ENCODE results near the gene RESF1. TPM values are rescaled to one million over a fixed set of nuclear protein-coding genes. Genes with fewer than 3 reads are reported as not detected.

RESF1 gene
- total RNA-seq, 3 donors from 2014 or later = 75.0 to 123 (median 99.6) TPM

DNA sequence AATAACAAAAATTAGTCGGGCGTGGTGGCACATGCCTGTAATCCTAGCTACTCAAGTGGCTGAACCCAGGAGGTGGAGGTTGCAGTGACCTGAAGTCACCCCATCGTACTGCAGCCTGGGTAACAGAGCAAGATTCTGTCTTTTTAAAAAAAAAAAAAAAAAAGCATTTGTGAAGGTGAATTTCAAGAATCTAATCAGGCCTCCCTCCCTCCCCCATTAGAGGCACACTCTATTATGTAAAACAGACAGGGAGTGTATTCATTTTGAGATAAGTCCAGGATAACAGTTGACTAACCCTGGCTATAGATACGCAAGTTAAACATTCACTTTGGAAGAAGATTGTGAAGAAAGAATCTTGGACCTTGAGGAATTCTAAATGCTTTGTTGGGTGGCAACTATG is 2.9 kb downstream of the RESF1 start:
- DNase-seq (ENCODE audit: low spot score in 2 of 2) = no peak
- TF ChIP-seq POLR2A (IDR thresholded peaks at IDR 0.05) = no peak
- TF ChIP-seq, protein P1, sequence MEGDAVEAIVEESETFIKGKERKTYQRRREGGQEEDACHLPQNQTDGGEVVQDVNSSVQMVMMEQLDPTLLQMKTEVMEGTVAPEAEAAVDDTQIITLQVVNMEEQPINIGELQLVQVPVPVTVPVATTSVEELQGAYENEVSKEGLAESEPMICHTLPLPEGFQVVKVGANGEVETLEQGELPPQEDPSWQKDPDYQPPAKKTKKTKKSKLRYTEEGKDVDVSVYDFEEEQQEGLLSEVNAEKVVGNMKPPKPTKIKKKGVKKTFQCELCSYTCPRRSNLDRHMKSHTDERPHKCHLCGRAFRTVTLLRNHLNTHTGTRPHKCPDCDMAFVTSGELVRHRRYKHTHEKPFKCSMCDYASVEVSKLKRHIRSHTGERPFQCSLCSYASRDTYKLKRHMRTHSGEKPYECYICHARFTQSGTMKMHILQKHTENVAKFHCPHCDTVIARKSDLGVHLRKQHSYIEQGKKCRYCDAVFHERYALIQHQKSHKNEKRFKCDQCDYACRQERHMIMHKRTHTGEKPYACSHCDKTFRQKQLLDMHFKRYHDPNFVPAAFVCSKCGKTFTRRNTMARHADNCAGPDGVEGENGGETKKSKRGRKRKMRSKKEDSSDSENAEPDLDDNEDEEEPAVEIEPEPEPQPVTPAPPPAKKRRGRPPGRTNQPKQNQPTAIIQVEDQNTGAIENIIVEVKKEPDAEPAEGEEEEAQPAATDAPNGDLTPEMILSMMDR (IDR thresholded peaks at IDR 0.05) = no peak
- no peak for TF ChIP-seq POLR2AphosphoS5 (IDR thresholded peaks at IDR 0.05)
- no peak overlapping the region for H3K27ac ChIP-seq
- intact Hi-C loops (cut with DNase I; ENCODE audit: low total_unique reads) = loop anchor here (5.0 kb wide), 1 partner anchor 345 kb away; no protein-coding TSS in a partner anchor
- peak overlapping the region in 2 of 3 donors; percentile 73 for H3K4me3 ChIP-seq
- H3K27me3 ChIP-seq = no peaks in the 10 kb centered on the region
- H3K4me1 ChIP-seq = peaks cover 5 to 9% of the 10 kb centered on the region in 2 donors
- no peaks in the 10 kb centered on the region for H3K36me3 ChIP-seq
- H3K9me3 ChIP-seq = no peaks in the 10 kb centered on the region

DNA sequence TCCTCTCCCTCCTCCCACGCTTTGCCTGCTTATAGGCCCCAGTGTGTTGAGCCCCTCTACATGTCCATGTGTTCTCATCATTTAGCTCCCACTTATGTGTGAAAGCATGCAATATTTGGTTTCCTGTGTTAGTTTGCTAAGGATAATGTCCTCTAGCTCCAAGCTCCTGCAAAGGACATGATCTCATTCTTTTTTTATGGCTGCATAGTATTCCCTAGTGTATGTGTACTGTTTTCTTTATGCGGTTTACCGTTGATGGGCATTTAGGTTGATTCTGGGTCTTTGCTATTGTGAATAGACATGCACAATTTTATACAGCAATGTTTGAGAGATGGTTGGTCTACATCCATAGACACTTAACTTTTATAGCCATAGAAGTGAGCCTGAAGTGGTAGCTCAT is 5.1 kb downstream of the RESF1 start:
- no peak for DNase-seq (ENCODE audit: low spot score in 2 of 2)
- no peak overlapping the region for H3K4me3 ChIP-seq
- no peak for TF ChIP-seq POLR2AphosphoS5 (IDR thresholded peaks at IDR 0.05)
- TF ChIP-seq, protein P1 (IDR thresholded peaks at IDR 0.05) = no peak
- no peak for TF ChIP-seq POLR2A (IDR thresholded peaks at IDR 0.05)
- H3K27me3 ChIP-seq = no peaks in the 10 kb centered on the region
- peaks cover 5 to 9% of the 10 kb centered on the region in 2 donors for H3K4me1 ChIP-seq
- H3K9me3 ChIP-seq = no peaks in the 10 kb centered on the region
- H3K36me3 ChIP-seq = no peaks in the 10 kb centered on the region
- intact Hi-C loops (cut with DNase I; ENCODE audit: low total_unique reads) = loop anchor here (5.0 kb wide), 1 partner anchor 343 kb away; no protein-coding TSS in a partner anchor
- H3K27ac ChIP-seq = no peak overlapping the region

DNA sequence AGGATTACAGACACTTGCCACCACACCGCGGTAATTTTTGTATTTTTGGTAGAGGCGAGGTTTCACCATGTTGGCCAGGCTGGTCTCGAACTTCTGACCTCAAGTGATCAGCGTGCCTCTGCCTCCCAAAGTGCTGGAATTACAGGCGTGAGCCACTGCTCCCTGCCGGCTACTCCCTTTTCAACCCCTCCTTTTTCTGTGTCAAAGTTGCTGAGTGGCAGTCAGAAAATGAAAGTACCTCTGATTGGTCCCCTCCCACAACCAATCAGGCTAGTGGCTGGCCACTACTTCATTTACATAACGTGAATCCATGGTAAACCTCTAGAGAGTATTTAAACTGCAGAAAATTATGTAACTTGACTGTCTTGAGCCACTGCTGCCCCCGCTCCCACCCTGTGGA is 5.9 kb downstream of the RESF1 start:
- intact Hi-C loops (cut with DNase I; ENCODE audit: low total_unique reads) = loop anchor here (5.0 kb wide), 1 partner anchor 952 kb away; no protein-coding TSS in a partner anchor

DNA sequence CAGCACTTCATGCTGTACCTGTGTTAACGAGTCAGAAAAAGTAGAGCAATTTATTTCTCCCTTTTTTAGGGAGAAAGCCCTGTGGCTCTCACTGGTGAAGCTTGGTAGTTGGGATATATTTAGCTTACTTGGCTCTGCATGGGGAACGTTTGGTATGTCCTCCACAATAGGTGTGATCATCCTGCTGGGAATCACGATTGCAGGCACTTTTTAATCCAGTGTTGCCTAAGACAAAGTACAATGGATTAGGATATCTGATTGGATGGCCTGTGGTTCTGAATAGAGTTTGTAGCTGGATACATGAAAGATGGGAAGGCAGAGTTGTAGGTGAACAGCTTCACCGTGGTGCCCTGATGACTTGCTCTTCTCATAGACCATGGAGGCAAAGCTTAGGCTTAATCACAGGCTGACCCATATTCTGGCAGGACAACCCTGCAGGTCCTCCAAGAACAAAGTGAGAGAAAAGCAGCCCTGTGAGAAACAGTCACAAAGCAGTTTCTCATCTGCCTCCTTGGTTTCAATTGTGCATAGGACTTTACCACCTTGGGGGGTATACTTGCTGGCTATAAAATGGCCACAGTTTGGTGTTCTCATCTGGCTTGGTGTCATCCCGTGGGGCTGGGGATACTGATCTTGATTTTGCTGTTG is 7.5 kb downstream of the RESF1 start:
- peak overlapping the region; percentile 21 to 70 for H3K27ac ChIP-seq
- H3K9me3 ChIP-seq = no peaks in the 10 kb centered on the region
- intact Hi-C loops (cut with DNase I; ENCODE audit: low total_unique reads) = loop anchor here (5.0 kb wide), 1 partner anchor 951 kb away; no protein-coding TSS in a partner anchor
- H3K4me3 ChIP-seq = peak overlapping the region in 1 of 3 donors; percentile 24
- no peak for TF ChIP-seq POLR2A (IDR thresholded peaks at IDR 0.05)
- no peak for TF ChIP-seq POLR2AphosphoS5 (IDR thresholded peaks at IDR 0.05)
- TF ChIP-seq, protein P1 (IDR thresholded peaks at IDR 0.05) = no peak
- no peaks in the 10 kb centered on the region for H3K4me1 ChIP-seq
- H3K27me3 ChIP-seq = no peaks in the 10 kb centered on the region
- DNase-seq (ENCODE audit: low spot score in 2 of 2) = no peak
- no peaks in the 10 kb centered on the region for H3K36me3 ChIP-seq

More for the DNA sequence above, 5.9 kb downstream of the RESF1 start:
- no peak for DNase-seq (ENCODE audit: low spot score in 2 of 2)
- TF ChIP-seq POLR2AphosphoS5 (IDR thresholded peaks at IDR 0.05) (no peak), POLR2A (IDR thresholded peaks at IDR 0.05) (no peak)
- TF ChIP-seq, protein P1 (IDR thresholded peaks at IDR 0.05) = no peak
- peak overlapping the region in 1 of 2 donors; percentile 7 for H3K27ac ChIP-seq
- peaks cover 5 to 9% of the 10 kb centered on the region in 2 donors for H3K4me1 ChIP-seq
- H3K4me3 ChIP-seq = no peak overlapping the region
- H3K9me3 ChIP-seq = no peaks in the 10 kb centered on the region
- no peaks in the 10 kb centered on the region for H3K36me3 ChIP-seq
- H3K27me3 ChIP-seq = no peaks in the 10 kb centered on the region

GRCh38 chr12:31967539-31967938 is 8.3 kb downstream of the RESF1 start:
- peaks cover 5 to 7% of the 10 kb centered on the region in 2 donors for H3K9me3 ChIP-seq
- H3K4me1 ChIP-seq = no peaks in the 10 kb centered on the region
- intact Hi-C loops (cut with DNase I; ENCODE audit: low total_unique reads) = loop anchor here (5.0 kb wide), 1 partner anchor 950 kb away; no protein-coding TSS in a partner anchor
- no peak for DNase-seq (ENCODE audit: low spot score in 2 of 2)
- no peaks in the 10 kb centered on the region for H3K36me3 ChIP-seq
- no peaks in the 10 kb centered on the region for H3K27me3 ChIP-seq
- H3K27ac ChIP-seq = no peak overlapping the region
- TF ChIP-seq POLR2A (IDR thresholded peaks at IDR 0.05) = no peak
- TF ChIP-seq, protein P1 (IDR thresholded peaks at IDR 0.05) = no peak
- TF ChIP-seq POLR2AphosphoS5 (IDR thresholded peaks at IDR 0.05) = no peak
- no peak overlapping the region for H3K4me3 ChIP-seq
